Measurements from ENCODE around the gene RNF157.

RNF157 gene

DNA sequence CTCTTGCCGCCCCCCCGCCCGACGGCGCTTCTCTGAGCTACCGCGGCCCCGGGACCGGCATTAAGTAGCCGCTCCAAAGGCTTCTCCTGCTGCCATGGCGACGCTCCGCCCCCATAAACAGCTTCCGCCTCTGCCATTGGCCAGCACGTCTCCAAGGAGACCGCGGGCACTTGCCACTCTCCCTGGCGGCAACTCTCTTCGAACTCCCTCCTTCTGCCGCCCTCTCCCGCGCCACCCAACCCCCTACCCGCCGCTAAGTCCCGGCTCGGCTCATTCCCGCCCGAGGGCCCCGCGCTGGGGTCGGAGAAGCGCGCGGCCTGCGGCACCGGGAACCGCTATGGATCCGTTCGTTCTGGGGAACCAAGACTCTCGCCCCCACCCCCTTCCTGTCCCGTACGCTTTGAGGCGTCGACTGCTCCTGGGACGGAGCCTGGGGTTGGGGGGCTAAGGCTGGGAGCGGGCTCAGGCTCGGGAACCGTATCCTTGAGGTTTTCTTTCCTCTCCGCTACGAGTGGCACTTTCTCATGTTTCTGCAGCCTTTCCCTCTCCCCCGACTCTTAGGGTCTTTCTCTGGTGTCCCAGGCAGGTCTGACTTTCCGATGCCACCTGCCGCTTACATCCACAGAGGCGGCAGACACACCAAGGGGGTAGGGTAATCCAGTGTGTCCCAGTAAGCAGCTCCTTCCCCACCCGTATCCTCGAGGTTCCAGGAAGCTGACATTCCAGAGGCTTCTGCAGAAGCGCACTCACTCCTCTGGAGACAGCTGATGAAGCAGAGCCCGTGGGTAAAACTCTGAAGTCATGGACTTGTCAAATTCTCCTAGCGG lies 98.9 kb downstream of the RNF157 start, which contains the start of gene FOXJ1:
TSS of gene FOXJ1 (minus strand) at position 34 of the 827 bp plus-strand sequence. CDS start 850 bp downstream, outside the sequence.
- H3K27me3 ChIP-seq (replicated peaks; ENCODE audit: control insufficient read depth, insufficient read depth, low read length) = no peaks in the 10 kb centered on the region; the same call in 1 of the 2 replicates

DNA sequence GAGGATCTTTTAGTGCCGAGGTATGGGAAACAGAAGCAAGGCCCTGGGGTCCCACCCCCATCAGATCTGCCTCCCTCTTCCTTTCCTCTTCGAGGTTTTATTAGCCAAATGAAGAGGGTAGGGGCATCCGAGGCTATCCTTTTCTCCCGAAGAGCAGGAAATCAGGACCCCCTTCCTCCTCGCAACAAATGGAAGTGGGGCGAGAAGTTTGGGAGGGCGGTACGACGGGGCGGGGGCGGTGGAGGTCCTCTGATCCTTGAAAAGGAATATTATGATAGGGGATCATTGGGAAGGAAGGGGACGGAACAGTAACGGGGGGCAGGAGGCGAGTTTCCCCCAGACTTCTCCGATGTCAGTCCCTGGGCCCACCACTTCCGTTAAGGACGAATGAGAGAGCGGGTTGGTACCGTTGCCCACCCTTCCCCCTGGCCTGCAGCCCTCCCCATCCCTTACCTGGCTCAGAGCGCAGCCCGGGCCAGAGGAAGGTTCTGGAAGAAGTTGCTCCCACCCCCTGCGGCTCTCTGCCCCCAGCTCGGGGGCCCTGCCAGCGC lies 99.6 kb downstream of the RNF157 start:
- DNase-seq (ENCODE audit: extremely low read depth, insufficient read length) = no peak
- H3K36me3 ChIP-seq (ENCODE audit: control insufficient read depth, insufficient read depth, low read length) = no peaks in the 10 kb centered on the region
- TF ChIP-seq, protein P1, sequence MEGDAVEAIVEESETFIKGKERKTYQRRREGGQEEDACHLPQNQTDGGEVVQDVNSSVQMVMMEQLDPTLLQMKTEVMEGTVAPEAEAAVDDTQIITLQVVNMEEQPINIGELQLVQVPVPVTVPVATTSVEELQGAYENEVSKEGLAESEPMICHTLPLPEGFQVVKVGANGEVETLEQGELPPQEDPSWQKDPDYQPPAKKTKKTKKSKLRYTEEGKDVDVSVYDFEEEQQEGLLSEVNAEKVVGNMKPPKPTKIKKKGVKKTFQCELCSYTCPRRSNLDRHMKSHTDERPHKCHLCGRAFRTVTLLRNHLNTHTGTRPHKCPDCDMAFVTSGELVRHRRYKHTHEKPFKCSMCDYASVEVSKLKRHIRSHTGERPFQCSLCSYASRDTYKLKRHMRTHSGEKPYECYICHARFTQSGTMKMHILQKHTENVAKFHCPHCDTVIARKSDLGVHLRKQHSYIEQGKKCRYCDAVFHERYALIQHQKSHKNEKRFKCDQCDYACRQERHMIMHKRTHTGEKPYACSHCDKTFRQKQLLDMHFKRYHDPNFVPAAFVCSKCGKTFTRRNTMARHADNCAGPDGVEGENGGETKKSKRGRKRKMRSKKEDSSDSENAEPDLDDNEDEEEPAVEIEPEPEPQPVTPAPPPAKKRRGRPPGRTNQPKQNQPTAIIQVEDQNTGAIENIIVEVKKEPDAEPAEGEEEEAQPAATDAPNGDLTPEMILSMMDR (IDR thresholded peaks at IDR 0.05; ENCODE audit: insufficient read depth, low read length, poor library complexity, severe bottlenecking) = no peak
- peak overlapping the region; percentile 20; the same call in 1 of the 2 replicates for H3K4me3 ChIP-seq (replicated peaks; ENCODE audit: low read depth, low read length)
- no peaks in the 10 kb centered on the region; the same call in 1 of the 2 replicates for H3K27me3 ChIP-seq (replicated peaks; ENCODE audit: control insufficient read depth, insufficient read depth, low read length)

More for the DNA sequence above, 98.9 kb downstream of the RNF157 start, which contains the start of gene FOXJ1:
- TF ChIP-seq, protein P1 (IDR thresholded peaks at IDR 0.05; ENCODE audit: insufficient read depth, low read length, poor library complexity, severe bottlenecking) = no peak
- H3K4me3 ChIP-seq (replicated peaks; ENCODE audit: low read depth, low read length) = peak within 1 kb of the TSS; percentile 40
- peak; percentile 84 for DNase-seq (ENCODE audit: extremely low read depth, insufficient read length)
- H3K36me3 ChIP-seq (ENCODE audit: control insufficient read depth, insufficient read depth, low read length) = no peaks in the 10 kb centered on the region

DNA sequence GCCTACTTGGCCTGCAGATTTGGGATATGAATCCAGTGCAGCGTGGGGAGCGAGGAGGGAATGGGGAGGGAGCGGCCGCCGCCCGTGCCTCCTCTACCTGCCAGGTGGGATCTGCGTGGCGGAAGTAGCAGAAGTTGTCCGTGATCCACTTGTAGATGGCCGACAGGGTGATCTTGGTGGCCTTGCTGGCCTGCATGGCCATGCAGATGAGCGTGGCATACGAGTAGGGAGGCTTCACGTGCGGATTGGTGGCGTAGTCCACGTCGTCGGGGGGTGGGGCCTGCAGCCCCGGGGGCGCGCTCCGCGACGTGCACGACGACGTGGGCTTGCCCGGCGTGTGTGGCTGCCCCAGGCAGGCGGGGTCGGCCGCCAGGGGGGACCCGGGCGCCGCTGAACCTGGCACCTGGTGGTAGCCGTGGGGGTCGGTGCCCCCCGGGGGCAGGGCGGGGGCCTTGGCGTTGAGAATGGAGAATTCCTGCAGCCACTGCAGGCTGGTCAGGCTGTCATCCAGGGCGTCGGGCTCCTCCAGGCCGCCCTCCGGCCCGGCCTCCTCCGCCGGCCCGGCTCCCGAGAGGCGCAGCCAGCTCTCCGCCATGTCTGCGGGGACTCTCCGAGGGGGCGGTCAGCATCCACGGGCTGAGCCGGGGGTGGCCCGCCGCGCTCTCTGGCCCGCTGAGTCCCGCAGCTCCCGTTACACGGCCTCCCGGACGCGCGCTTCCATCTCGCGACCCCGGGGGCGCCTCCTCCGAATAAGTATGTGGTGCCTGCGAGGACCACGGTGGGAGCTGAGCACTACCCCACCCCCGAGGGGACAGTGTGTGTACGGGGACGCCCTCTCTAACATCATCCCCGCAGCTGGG lies 100.3 kb downstream of the RNF157 start:
- H3K36me3 ChIP-seq (ENCODE audit: control insufficient read depth, insufficient read depth, low read length) = no peaks in the 10 kb centered on the region
- DNase-seq (ENCODE audit: extremely low read depth, insufficient read length) = peak; percentile 73
- H3K27me3 ChIP-seq (replicated peaks; ENCODE audit: control insufficient read depth, insufficient read depth, low read length) = no peaks in the 10 kb centered on the region; the same call in 1 of the 2 replicates
- TF ChIP-seq, protein P1 (IDR thresholded peaks at IDR 0.05; ENCODE audit: insufficient read depth, low read length, poor library complexity, severe bottlenecking) = no peak
- no peak overlapping the region; the same call in 1 of the 2 replicates for H3K4me3 ChIP-seq (replicated peaks; ENCODE audit: low read depth, low read length)

DNA sequence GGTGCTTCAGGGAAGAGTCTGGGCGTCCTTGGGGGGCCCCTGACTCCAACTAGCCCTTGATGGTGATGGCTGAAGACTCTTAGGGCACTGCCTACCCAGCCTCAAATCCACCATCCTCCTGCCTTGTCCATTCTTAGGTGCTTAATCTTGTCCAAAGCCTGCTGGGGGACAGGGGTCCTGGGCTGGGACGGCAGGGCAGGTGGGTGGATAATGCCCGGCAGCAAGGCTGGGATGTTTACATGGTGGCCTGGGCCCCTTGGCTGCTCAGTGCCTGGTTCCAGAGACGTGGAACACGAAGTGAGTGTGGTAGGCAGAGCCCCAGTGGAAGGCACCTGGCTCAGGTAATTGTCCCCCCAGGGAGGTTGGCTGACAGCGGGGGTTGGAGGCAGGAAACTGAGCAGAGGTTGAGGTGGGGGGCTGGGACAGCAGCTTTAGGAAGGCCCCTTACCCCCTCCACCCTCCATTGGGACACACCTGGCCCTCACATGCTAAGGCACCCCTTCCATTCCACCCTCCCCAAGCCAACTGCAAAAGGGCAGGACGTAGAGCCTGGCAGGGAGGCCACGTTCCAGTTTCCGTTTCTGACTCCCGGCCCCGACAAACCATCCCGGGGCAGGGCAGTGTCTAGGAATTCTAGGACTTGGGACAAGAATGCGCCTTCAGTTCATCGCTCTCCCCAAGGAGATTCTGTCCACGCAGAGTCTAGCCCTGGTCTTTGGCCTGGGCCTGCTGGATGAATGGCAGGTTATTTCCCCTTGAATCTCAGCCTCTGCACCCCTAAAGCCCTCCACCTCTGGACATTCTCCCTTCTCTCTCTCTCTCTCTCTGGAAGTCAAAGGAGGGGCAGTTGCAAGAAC lies 101.2 kb downstream of the RNF157 start:
- no peaks in the 10 kb centered on the region; the same call in 1 of the 2 replicates for H3K27me3 ChIP-seq (replicated peaks; ENCODE audit: control insufficient read depth, insufficient read depth, low read length)
- TF ChIP-seq, protein P1 (IDR thresholded peaks at IDR 0.05; ENCODE audit: insufficient read depth, low read length, poor library complexity, severe bottlenecking) = no peak
- no peaks in the 10 kb centered on the region for H3K36me3 ChIP-seq (ENCODE audit: control insufficient read depth, insufficient read depth, low read length)
- no peak for DNase-seq (ENCODE audit: extremely low read depth, insufficient read length)
- no peak overlapping the region for H3K4me3 ChIP-seq (replicated peaks; ENCODE audit: low read depth, low read length)

All from GM06990 (cell line).